MG63 (cell line): ENCODE data around the gene CAD. TPM values are rescaled to one million over a fixed set of nuclear protein-coding genes. Genes with fewer than 3 reads are reported as not detected.
"Not testable (repeated sequence)": the region's sequence is repeated elsewhere in the genome, so short reads cannot be mapped to it uniquely, and the experiment has no call there.

ENCODE experiments used
- DNase-seq: peaks from one replicate; pipeline ENCODE4 v3.0.0-alpha.2; 2020
- H3K27me3 ChIP-seq: fragments of 250-450 bp; sonication (Bioruptor Pico); 2 replicates; pipeline ENCODE4 v1.5.1; 2020; ENCODE audit warnings: mild to moderate bottlenecking, moderate library complexity
- H3K36me3 ChIP-seq: fragments of 250-450 bp; sonication (Bioruptor Pico); 2 replicates; pipeline ENCODE4 v1.5.1; 2020; ENCODE audit warnings: mild to moderate bottlenecking, moderate library complexity
- H3K4me3 ChIP-seq: fragments of 250-450 bp; sonication (Bioruptor Pico); 2 replicates; pipeline ENCODE4 v1.5.1; 2020; ENCODE audit warnings: mild to moderate bottlenecking, moderate library complexity
- H3K9me3 ChIP-seq: fragments of 250-450 bp; sonication (Bioruptor Pico); 2 replicates; pipeline ENCODE4 v1.5.1; 2020; ENCODE audit warnings: mild to moderate bottlenecking, moderate library complexity
- total RNA-seq: library from RNA; depleted of rRNA; stranded (reverse); fragments of >200 nt; shearing (Covaris generic); gene quantifications from 2 replicates; pipeline ENCODE4 v1.2.3, GENCODE V29; 2014; ENCODE audit warnings: low replicate concordance

CAD gene
- total RNA-seq, 1 experiment from 2014 or later: 38.9 TPM

DNA sequence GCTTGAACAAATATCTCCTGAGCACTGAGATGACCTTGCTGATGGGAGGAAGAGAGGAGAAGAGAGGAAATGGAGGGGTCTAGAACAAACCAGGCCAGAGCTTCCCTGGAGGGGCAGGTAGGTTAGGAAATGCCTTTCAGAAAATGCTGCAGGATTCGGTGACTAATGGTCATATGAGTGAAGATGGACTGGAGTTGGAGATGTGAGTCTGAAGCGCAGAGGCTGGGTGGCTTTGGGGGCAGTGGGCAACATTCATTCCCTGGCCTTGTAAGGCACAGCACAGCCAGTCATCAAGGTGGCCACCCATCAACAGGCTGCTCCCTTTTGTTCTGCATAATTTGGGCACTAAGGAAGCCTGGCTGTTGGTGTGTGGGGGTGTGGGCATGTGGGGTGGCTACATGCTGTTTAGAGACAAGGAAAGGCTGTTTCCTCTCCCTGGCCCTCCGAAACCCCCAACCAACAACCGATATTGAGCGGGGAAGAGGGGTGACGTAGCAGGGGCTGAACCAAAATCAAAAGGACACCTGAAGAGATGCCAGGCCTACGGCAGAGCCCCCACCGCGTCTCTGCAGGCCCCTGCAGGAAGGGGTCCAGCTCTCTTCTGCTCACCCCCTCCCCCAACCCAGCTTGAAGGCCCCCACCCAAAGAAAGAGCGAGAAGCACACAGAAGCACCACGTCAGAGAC lies 44.2 kb downstream of the CAD start:
- peaks cover 45% of the 10 kb centered on the region for H3K27me3 ChIP-seq
- no peak for DNase-seq

DNA sequence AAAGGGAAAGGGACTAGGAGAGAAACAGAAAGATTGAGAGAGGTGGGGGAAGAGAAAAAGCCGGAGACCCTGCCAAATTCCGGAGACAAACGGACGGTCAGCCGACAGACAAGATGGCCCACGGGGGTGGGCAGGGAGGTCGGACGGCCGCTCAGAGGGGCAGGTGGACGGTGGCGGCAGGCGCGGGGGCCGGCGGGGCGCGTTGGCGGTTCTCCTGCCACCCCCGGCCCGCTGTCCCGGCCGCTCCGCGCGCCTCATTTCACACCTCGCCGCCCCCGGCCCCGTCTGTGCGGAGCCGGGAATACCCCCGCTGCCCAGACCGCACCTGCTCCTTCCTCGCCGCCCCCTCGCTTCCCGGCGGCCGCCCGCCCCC lies 44.7 kb downstream of the CAD start:
- Histone ChIP-seq H3K27me3 (peaks cover 45% of the 10 kb centered on the region), H3K36me3 (no peaks in the 10 kb centered on the region)
- DNase-seq: no peak

More for the DNA sequence above, 44.2 kb downstream of the CAD start:
- Histone ChIP-seq H3K36me3 (no peaks in the 10 kb centered on the region), H3K9me3 (no peaks in the 10 kb centered on the region), H3K4me3 (no peak overlapping the region)

GRCh38 chr2:27262379-27263286 lies 45.5 kb downstream of the CAD start, which contains the start of gene SLC30A3:
SLC30A3 (minus strand) TSS chr2:27263047; CDS start chr2:27262906, 141 bp downstream.
- H3K27me3 ChIP-seq: peaks cover 45% of the 10 kb centered on the region
- peak within 1 kb of the TSS; percentile 38 for H3K4me3 ChIP-seq
- no peak for DNase-seq
- H3K36me3 ChIP-seq: no peaks in the 10 kb centered on the region
- no peaks in the 10 kb centered on the region for H3K9me3 ChIP-seq

More for the DNA sequence above, 44.7 kb downstream of the CAD start:
- H3K4me3 ChIP-seq: no peak overlapping the region
- no peaks in the 10 kb centered on the region for H3K9me3 ChIP-seq

GRCh38 chr2:27263287-27264252 lies 46.4 kb downstream of the CAD start:
- peak overlapping the region; percentile 38; the same call in 1 of the 2 replicates for H3K4me3 ChIP-seq
- peaks cover 45% of the 10 kb centered on the region for H3K27me3 ChIP-seq
- no peak for DNase-seq
- no peaks in the 10 kb centered on the region for H3K9me3 ChIP-seq
- no peaks in the 10 kb centered on the region for H3K36me3 ChIP-seq

- H3K9me3 ChIP-seq: no peaks in the 10 kb centered on the region
- peak overlapping the region; percentile 17; the same call in 1 of the 2 replicates for H3K4me3 ChIP-seq
- H3K36me3 ChIP-seq: no peaks in the 10 kb centered on the region
- DNase-seq: no peak
- H3K27me3 ChIP-seq: peaks cover 45% of the 10 kb centered on the region
These were observed 47.1 kb downstream of the CAD start for GRCh38 chr2:27264253-27264752.

GRCh38 chr2:27264753-27265535 lies 47.8 kb downstream of the CAD start:
- Histone ChIP-seq H3K27me3 (peaks cover 45% of the 10 kb centered on the region), H3K36me3 (no peaks in the 10 kb centered on the region), H3K9me3 (no peaks in the 10 kb centered on the region), H3K4me3 (peak overlapping the region; percentile 17; the same call in 1 of the 2 replicates)
- DNase-seq: peak; percentile 58

GRCh38 chr2:27265536-27265870 lies 48.3 kb downstream of the CAD start:
- no peak for DNase-seq
- Histone ChIP-seq H3K9me3 (no peaks in the 10 kb centered on the region), H3K36me3 (no peaks in the 10 kb centered on the region), H3K4me3 (no peak overlapping the region), H3K27me3 (peaks cover 45% of the 10 kb centered on the region)

DNA sequence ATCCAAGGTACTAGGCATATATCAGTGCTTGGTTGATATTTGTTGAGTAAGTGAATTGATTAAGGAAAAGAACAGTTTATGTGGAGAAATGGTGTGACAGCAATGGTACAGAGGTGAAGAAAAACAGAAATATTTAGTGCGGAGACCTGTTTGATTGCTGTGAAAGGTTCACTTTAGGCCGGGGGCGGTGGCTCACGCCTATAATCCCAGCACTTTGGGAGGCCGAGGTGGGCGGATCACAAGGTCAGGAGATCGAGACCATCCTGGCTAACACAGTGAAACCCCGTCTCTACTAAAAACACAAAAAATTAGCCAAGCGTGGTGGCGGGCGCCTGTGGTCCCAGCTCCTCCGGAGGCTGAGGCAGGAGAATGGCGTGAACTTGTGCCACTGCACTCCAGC lies 51.1 kb downstream of the CAD start:
- H3K36me3 ChIP-seq, DNase-seq, H3K9me3 ChIP-seq, H3K4me3 ChIP-seq: not testable (repeated sequence)
- peaks cover 24% of the 10 kb centered on the region for H3K27me3 ChIP-seq

DNA sequence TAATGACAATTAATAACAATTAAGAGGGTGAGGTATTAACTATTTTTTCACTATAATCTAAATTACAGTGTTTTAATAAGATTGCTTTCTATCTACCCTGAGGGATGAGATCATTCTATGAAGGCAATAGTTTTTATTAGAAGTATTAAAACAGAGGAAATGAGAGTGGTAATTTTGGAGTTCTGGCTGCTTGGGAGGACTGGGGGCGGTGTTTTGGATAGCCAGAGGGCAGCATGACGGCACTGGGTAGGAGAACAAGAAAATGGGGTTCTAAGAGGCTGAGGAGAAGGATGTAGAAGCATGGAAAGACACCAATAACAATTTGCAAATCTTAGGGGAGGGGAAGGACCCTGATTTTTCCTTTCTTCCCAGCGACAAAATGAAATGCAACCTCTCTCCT lies 53.0 kb downstream of the CAD start:
- peaks cover 6% of the 10 kb centered on the region for H3K27me3 ChIP-seq
- no peaks in the 10 kb centered on the region for H3K36me3 ChIP-seq
- H3K4me3 ChIP-seq: no peak overlapping the region
- DNase-seq: no peak
- no peaks in the 10 kb centered on the region for H3K9me3 ChIP-seq

- no peak for DNase-seq
- H3K36me3 ChIP-seq: no peaks in the 10 kb centered on the region
- no peaks in the 10 kb centered on the region for H3K9me3 ChIP-seq
- H3K27me3 ChIP-seq: peaks cover under 1% of the 10 kb centered on the region; the same call in 1 of the 2 replicates
- H3K4me3 ChIP-seq: no peak overlapping the region
These were observed 53.5 kb downstream of the CAD start for GRCh38 chr2:27270670-27271069.

GRCh38 chr2:27271631-27272340 lies 54.6 kb downstream of the CAD start:
- no peaks in the 10 kb centered on the region for H3K27me3 ChIP-seq
- no peak overlapping the region for H3K4me3 ChIP-seq
- no peak for DNase-seq
- no peaks in the 10 kb centered on the region for H3K9me3 ChIP-seq
- H3K36me3 ChIP-seq: no peaks in the 10 kb centered on the region

- not testable (repeated sequence) for H3K36me3 ChIP-seq, H3K27me3 ChIP-seq, H3K4me3 ChIP-seq, DNase-seq, H3K9me3 ChIP-seq
These were observed 55.7 kb downstream of the CAD start for GRCh38 chr2:27272537-27273522.

GRCh38 chr2:27275211-27276150 lies 58.3 kb downstream of the CAD start, which contains the start of gene DNAJC5G:
DNAJC5G (plus strand) TSS chr2:27275433; CDS start chr2:27276729, 1,296 bp downstream.
- no peak within 1 kb of the TSS for H3K4me3 ChIP-seq
- DNase-seq: no peak

More at GRCh38 chr2:27275211-27276150, 58.3 kb downstream of the CAD start, which contains the start of gene DNAJC5G:
- H3K36me3 ChIP-seq: no peaks in the 10 kb centered on the region
- no peaks in the 10 kb centered on the region for H3K27me3 ChIP-seq
- H3K9me3 ChIP-seq: no peaks in the 10 kb centered on the region
